ENCODE measurements around the gene IFT25. TPM values are rescaled to one million over a fixed set of nuclear protein-coding genes. Genes with fewer than 3 reads are reported as not detected.
"Not testable (repeated sequence)": the region's sequence is repeated elsewhere in the genome, so short reads cannot be mapped to it uniquely, and the experiment has no call there.

IFT25 gene
- total RNA-seq, result 19.4 TPM

DNA sequence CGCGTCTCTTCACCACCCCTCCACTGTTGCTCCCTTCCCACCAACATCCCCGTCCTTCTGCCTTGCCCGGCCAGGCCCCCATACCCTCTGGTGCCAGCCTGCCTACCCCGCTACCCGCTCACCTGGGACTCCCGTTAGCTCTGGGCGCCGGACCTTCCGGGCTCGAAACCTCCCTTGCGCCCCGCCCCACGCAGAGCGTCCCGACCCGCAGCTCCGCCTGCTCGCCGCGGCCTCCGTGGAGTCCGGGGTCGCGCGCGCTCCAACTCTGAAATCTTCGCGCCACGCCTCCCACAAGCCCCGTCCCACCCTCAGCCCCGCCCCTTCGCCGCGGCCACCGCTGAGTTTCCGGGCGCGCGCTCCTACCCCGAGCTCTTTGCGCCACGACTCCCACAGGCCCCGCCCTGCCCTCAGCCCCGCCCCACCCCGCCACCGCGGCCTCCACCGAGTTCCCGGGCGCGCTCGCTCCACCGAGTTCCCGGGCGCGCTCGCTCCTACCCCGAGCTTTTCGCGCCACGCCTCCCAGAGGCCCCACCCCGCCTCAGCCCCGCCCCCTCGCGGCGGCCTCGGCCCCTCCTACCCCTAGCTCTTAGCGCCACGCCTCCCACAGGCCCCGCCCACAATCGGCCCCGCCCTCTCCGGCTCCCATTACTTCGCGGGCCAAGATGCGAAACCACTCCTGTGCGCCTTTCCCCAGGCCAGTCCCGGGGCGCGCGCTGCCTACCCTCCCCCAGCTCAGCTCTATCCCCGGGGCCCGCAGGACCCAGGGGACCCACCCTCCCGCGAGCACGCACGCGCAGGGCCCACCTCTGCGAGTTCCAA, at the start of gene IFT25:
Gene IFT25, minus strand, starts transcription at position 267 of the 819 bp plus-strand sequence. CDS start 5,617 bp downstream, outside the sequence.
- Histone ChIP-seq H3K36me3 (no peaks in the 10 kb centered on the region), H3K4me1 (peaks cover 47% of the 10 kb centered on the region), H3K27ac (peak within 1 kb of the TSS; percentile 87), H3K4me3 (peak within 1 kb of the TSS; percentile 70 to 86), H3K9me3 (no peaks in the 10 kb centered on the region), H3K27me3 (no peaks in the 10 kb centered on the region)
- peak in 1 of 2 donors; percentile 88 for TF ChIP-seq POLR2AphosphoS5 (IDR thresholded peaks at IDR 0.05; ENCODE audit: insufficient read depth in 1 of 2, low read depth in 1 of 2)
- TF ChIP-seq, protein P1, sequence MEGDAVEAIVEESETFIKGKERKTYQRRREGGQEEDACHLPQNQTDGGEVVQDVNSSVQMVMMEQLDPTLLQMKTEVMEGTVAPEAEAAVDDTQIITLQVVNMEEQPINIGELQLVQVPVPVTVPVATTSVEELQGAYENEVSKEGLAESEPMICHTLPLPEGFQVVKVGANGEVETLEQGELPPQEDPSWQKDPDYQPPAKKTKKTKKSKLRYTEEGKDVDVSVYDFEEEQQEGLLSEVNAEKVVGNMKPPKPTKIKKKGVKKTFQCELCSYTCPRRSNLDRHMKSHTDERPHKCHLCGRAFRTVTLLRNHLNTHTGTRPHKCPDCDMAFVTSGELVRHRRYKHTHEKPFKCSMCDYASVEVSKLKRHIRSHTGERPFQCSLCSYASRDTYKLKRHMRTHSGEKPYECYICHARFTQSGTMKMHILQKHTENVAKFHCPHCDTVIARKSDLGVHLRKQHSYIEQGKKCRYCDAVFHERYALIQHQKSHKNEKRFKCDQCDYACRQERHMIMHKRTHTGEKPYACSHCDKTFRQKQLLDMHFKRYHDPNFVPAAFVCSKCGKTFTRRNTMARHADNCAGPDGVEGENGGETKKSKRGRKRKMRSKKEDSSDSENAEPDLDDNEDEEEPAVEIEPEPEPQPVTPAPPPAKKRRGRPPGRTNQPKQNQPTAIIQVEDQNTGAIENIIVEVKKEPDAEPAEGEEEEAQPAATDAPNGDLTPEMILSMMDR (IDR thresholded peaks at IDR 0.05), result no peak
- peak in 1 of 2 donors; percentile 57 for TF ChIP-seq POLR2A (IDR thresholded peaks at IDR 0.05)
- intact Hi-C loops (cut with DNase I), result loop anchor here (5.0 kb wide), 2 partner anchors 53 to 107 kb away; partner anchors contain the start of genes DIO1, TCEANC2 and TMEM59
- peak in 1 of 2 donors; percentile 97 for DNase-seq (ENCODE audit: extremely low spot score in 2 of 2)

DNA sequence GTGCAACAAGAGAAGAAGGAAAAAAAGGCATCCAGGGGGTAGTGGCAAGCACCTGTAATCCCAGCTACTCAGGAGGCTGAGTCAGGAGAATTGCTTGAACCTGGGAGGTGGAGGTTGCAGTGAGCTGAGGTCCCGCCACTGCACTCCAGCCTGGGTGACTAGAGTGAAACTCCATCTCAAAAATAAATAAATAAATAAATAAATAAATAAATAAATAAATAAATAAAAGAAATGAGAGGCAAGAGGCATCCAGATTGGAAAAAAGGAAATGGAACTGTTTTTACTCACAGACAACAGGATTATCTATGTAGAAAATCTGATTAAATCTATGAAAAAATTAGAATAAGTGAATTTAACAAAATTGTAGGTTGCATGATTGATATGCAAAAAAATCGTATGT, 49.0 kb upstream of the IFT25 start:
- H3K36me3 ChIP-seq; intact Hi-C loops (cut with DNase I); H3K27me3 ChIP-seq; H3K4me3 ChIP-seq; DNase-seq (ENCODE audit: extremely low spot score in 2 of 2); H3K4me1 ChIP-seq; H3K9me3 ChIP-seq; H3K27ac ChIP-seq: not testable (repeated sequence)

DNA sequence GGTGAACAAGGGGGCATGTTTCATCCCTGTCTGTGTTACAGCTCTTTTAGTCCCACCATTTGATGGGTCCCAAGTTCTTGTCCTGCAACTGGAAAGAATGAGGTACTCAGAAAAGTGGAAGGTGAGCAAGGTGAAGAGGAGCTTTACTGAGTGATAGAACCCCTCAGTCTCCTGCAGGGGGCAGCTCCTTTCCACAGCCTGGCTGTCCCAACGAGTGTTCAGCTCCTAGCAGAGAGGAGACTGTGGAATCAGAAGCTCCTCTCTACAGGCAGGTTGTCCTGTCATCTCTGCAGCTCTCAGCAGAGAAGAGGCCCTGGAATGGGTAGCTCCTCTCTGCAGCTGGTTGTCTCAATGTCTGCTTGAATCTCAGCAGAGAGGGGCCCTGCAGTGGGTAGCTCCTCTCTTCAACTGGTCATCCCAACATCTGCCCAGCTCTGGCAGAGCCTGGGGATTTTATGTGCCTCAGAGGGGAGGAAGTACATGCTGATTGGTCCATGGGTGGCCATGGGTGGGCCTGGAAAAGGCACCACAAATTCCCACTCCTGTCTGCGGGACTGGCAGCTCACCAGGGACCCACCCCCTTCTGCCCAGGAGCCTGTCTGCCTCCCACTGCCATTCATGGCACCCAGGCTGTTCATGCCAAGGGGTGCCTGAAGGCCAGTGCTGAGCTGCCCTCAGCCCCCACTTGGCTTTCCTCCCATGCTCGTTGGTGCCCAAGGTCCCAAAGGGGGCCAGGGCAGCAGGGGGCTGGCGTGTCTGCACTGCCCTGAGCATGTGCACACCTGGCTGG, 46.8 kb upstream of the IFT25 start:
- no peaks in the 10 kb centered on the region for H3K9me3 ChIP-seq
- H3K4me1 ChIP-seq, result no peaks in the 10 kb centered on the region
- intact Hi-C loops (cut with DNase I), result no loop called here
- H3K36me3 ChIP-seq, result no peaks in the 10 kb centered on the region
- no peak overlapping the region for H3K4me3 ChIP-seq
- H3K27me3 ChIP-seq, result no peaks in the 10 kb centered on the region
- DNase-seq (ENCODE audit: extremely low spot score in 2 of 2), result no peak
- H3K27ac ChIP-seq, result no peak overlapping the region
- TF ChIP-seq POLR2A (IDR thresholded peaks at IDR 0.05) (no peak), POLR2AphosphoS5 (IDR thresholded peaks at IDR 0.05; ENCODE audit: insufficient read depth in 1 of 2, low read depth in 1 of 2) (no peak)
- TF ChIP-seq, protein P1 (IDR thresholded peaks at IDR 0.05), result no peak

DNA sequence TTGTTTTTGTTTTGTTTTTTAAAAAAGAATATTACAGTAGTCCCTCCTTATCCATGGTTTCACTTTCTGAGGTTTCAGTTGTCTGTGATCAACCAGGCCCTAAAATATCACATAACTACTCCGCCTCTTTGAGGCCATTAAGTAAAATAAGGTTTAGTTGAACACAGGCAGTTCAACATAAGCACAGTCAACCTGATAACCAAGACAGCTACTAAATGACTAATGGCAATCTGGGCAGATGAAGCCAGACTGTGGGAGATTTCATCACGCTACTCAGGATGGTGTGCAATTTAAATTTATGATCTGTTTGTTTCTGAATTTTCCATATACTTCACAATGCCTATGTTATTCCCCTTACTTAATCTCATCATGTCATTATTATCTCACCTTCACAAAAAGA, 42.4 kb upstream of the IFT25 start:
- Histone ChIP-seq H3K36me3 (no peaks in the 10 kb centered on the region), H3K4me1 (peaks cover 5% of the 10 kb centered on the region), H3K27ac (no peak overlapping the region), H3K9me3 (no peaks in the 10 kb centered on the region), H3K27me3 (no peaks in the 10 kb centered on the region), H3K4me3 (no peak overlapping the region)
- intact Hi-C loops (cut with DNase I), result no loop called here
- DNase-seq (ENCODE audit: extremely low spot score in 2 of 2), result no peak
- TF ChIP-seq POLR2A (IDR thresholded peaks at IDR 0.05), result no peak
- no peak for TF ChIP-seq POLR2AphosphoS5 (IDR thresholded peaks at IDR 0.05; ENCODE audit: insufficient read depth in 1 of 2, low read depth in 1 of 2)
- TF ChIP-seq, protein P1 (IDR thresholded peaks at IDR 0.05), result no peak

DNA sequence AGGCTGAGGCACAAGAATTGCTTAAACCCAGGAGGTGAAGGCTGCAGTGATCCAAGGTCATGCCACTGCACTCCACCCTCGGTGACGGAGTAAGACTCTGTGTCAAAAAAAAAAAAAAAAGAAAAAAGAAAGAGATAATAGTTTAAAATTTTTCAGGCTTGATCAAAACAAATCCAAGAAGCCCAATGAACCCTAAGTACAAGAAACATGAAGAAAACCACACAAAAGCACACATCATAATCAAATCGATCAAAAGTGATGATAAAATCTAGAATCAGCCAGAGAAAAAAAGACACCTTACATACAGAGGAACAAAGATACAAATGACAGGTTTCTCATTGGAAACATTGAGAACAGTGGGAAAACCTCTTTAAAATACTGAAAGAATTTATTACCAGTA, 41.0 kb upstream of the IFT25 start:
- intact Hi-C loops (cut with DNase I), result no loop called here
- peaks cover 16% of the 10 kb centered on the region for H3K4me1 ChIP-seq
- no peaks in the 10 kb centered on the region for H3K36me3 ChIP-seq
- H3K27ac ChIP-seq, result no peak overlapping the region
- TF ChIP-seq, protein P1 (IDR thresholded peaks at IDR 0.05), result no peak
- TF ChIP-seq POLR2AphosphoS5 (IDR thresholded peaks at IDR 0.05; ENCODE audit: insufficient read depth in 1 of 2, low read depth in 1 of 2) (no peak), POLR2A (IDR thresholded peaks at IDR 0.05) (no peak)
- H3K27me3 ChIP-seq, result no peaks in the 10 kb centered on the region
- no peaks in the 10 kb centered on the region for H3K9me3 ChIP-seq
- no peak overlapping the region for H3K4me3 ChIP-seq
- no peak for DNase-seq (ENCODE audit: extremely low spot score in 2 of 2)
